Measurements from ENCODE around the gene ZNF561.
"Not testable (repeated sequence)": the region's sequence is repeated elsewhere in the genome, so short reads cannot be mapped to it uniquely, and the experiment has no call there.

Gene ZNF561

DNA sequence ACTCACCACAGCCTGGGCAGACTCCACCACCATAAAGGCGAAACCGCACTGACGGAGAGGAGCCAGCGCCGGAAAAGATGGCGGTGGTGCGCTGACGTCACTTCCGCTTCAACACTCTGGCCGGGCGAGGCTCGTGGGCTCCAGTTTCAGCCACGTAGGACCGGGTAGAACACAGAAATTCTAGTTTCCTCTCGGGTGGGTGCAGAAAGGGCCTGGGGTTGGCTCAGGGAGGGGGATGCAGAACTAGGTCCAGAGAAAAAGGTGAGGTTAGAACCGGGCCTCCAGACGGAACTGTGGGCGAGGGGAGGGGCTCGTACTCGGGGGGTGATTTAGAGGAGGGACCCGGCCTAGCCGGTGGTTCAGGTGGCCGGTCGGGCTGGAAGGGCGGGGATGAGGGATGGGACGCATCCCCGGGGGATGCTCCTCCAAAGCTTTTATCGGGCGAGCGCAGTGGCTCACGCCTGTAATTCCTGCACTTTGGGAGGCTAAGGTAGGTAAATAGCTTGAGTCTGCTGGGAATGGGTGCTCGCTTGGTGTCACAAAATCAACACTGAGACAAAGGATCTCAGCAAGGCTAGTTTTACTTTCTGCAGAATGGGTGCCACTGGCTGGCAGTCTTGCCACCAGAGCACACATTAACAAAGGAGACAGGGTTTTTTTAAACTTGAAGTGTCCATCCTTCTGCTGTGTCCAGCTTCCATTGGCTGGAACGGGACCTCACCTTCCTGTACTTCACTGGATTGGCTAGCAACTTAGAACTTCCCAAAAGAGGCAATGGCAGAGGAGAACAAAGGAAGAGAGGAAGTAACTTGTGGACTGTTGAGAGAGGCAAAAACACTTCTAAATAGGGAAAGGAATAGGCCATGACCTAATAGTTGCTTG is at the start of gene ZNF561:
TSS of gene ZNF561 (minus strand) at position 77 of the 882 bp plus-strand sequence. CDS start 1,776 bp downstream, outside the sequence.
- peak; percentile 83 to 84 for DNase-seq (ENCODE audit: low read depth in 2 of 2, low spot score in 1 of 2)

DNA sequence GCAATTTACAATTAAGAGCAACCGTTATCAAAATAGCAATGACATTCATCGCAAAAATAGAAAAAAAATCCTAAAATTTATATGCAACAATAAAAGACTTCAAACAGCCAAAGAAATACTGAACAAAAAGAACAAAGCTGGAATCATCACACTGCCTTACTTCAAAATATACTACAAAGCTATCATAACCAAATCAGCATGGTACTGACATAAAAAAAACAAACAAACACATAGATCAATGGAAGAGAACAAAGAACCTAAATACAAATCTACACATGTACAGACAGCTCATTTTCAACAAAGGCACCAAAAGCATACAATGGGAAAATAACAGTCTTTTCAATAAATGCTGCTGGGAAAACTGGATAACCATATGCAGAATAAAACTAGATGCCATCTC is 47.5 kb upstream of the ZNF561 start:
- DNase-seq (ENCODE audit: low read depth in 2 of 2, low spot score in 1 of 2), result no peak

DNA sequence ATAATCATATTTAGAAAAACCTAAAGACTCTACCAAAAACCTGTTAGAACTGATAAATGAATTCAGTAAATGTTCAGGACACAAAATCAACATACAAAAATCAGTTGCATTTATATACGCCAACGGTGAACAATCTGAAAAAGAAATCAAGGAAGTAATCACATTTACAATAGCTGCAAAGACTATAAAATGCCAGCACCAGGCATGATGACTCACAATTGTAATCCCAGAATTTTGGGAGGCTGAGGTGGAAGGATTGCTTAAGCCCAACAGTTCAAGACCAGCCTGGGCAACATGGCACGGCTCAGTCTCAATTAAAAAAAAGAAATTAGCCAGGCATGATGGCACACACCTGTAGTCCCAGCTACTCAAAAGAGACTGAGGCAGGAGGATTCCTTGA is 46.9 kb upstream of the ZNF561 start:
- no peak for DNase-seq (ENCODE audit: low read depth in 2 of 2, low spot score in 1 of 2)

DNA sequence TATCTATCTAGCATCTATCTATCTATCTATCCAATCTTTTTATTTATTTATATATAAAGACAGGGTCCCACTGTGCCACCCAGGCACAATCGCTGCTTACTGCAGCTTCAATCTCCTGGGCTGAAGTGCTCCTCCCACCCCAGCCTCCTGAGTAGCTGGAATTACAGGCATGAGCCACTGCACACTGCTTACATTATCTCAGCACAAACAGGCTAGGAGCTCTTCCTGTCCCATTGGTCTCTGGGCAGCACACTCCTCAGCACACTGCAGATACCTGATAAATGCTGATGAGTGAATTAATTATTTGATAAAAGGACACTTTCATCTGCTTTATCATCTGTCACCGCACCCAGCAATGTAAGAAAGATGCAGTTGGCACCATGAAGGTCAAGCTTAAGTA is 37.7 kb upstream of the ZNF561 start:
- no peak for DNase-seq (ENCODE audit: low read depth in 2 of 2, low spot score in 1 of 2)

DNA sequence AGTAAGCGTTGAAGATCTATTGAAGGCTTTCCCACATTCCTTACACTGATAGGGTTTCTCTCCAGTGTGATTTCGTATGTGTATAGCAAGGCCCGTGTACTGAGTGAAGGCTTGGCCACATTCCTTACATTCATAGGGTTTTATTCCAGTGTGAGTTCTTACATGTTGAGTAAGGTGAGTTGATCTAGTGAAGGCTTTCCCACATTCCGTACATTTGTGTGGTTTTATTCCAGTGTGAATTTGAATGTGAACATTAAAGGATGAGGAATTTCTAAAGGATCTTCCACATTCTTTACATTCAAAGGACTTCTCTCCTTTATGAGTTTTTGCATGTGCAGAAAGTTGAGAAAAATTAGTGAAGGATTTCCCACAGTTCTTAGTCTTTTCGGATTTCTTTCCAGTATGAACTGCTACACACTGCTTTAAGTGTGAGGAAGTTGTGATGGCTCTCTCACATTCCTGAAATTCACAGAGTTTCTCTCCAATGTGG is 32.1 kb upstream of the ZNF561 start:
- DNase-seq (ENCODE audit: low read depth in 2 of 2, low spot score in 1 of 2), result not testable (repeated sequence)

DNA sequence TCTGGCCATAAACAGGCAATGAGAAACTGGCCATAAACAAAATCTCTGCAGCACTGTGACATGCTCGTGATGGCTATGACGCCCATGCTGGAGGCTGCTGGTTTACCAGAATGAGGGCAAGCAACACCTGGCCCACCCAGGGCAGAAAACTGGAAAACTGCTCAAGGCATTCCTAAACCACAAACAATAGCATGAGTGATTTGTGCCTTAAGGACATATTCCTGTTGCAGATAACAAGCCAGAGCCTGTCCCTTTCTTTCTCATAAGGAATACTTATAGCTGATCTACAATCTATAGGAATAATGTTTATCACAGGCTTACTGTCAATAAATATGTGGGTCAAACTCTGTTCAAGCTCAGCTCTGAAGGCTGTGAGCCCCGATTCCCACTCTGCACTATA is 30.4 kb upstream of the ZNF561 start:
- DNase-seq (ENCODE audit: low read depth in 2 of 2, low spot score in 1 of 2), result not testable (repeated sequence)

DNA sequence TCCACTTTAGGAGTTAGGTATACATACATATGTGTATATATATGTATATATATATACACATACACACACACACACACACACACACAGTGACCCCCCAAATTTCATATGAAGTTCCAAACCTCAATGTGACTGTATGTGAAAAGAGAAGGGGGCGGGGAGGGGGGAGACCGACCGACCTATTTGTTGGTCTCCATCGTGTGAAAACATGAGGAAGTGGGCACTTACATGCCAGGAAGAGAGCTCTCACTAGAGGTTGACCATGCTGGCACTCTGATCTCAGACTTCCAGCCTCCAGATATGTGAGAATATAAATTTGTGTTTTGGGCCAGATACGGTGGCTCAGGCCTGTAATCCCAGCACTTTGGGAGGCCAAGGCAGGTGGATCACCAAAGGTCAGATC is 29.3 kb upstream of the ZNF561 start:
- DNase-seq (ENCODE audit: low read depth in 2 of 2, low spot score in 1 of 2), result no peak

DNA sequence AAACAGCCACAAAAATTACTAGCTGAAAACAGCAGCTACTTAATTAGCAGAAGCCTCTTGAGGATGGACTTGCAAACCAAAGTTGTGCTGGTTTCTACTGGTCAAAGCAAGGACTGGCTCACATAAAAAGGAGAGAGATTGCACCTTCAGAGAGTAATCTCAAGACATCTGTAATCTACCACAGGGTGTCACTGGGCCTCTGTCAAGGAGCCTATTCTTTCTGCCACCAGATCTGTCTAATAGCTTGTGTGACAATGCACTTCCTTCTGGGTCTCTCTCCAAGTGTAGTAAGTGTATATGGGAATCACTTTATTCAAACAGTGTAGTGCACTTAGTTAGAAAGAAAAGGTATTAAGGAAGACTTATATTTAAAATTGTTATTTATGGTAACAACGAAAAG is 24.4 kb upstream of the ZNF561 start:
- DNase-seq (ENCODE audit: low read depth in 2 of 2, low spot score in 1 of 2), result no peak

DNA sequence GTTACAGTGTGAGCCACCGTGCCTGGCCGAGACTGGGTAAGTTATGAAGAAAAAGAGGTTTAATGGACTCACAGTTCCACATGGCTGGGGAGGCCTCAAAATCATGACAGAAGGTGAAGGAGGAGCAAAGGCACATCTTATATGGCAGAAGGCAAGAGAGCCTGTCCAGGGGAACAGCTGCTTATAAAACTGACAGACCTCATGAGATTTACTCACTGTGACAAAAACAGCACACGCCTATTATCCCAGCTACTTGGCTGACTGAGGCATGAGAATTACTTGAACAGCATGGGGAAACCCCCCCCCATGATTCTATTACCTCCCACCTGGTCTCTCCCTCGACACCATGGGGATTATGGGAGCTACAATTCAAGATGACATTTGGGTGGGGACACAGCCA is 23.4 kb upstream of the ZNF561 start:
- DNase-seq (ENCODE audit: low read depth in 2 of 2, low spot score in 1 of 2), result no peak

DNA sequence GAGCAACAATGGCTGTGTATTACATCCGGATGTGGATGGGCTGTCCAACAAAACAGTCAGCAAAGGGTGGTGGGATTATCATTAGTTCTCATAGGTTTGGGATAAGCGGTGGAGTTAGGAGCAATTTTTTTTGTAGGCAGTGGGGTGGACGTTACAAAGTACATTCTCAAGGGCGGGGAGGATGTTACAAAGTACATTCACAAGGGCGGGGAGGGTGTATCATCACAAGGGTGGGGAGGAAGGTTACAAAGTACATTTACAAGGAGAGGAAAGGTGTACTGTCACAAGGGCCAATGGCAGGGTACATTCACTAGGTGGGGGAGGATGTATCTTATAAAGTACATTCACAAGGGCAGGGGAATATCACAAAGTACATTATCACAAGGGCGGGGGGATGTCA is 20.8 kb upstream of the ZNF561 start:
- DNase-seq (ENCODE audit: low read depth in 2 of 2, low spot score in 1 of 2), result no peak

DNA sequence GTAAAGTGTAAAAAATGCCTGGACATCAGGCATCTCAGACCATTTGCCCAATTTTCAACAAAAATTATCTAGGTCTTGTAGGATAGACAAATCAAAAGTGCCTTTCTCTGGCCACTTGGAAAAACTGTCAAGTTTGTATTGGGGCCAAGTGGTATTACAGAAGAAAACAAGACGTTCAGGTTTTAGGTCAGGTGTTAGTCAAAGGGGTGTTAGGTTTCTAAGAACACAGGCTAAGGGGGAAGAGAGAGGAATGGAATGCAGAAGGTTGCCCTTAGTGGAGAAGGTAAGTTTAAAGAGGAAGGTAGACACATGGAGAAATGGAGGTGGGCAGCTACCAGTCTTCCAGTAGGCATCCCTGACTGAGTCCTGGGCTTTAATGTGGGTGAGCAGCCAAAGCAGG is 19.9 kb upstream of the ZNF561 start:
- DNase-seq (ENCODE audit: low read depth in 2 of 2, low spot score in 1 of 2), result no peak

DNA sequence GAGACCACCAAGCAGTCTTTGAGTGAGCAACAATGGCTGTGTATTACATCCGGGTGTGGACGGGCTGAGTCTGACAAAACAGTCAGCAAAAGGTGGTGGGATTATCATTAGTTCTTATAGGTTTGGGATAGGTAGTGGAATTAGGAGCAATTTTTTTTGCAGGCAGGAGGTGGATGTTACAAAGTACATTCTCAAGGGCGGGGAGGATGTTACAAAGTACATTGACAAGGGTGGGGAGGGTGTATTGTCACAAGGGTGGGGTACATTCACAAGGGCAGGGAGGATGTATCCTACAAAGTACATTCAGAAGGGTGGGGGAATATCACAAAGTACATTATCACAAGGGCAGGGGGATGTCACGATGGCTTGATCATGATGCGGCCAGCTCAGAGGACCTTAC is 15.0 kb upstream of the ZNF561 start:
- DNase-seq (ENCODE audit: low read depth in 2 of 2, low spot score in 1 of 2), result no peak

DNA sequence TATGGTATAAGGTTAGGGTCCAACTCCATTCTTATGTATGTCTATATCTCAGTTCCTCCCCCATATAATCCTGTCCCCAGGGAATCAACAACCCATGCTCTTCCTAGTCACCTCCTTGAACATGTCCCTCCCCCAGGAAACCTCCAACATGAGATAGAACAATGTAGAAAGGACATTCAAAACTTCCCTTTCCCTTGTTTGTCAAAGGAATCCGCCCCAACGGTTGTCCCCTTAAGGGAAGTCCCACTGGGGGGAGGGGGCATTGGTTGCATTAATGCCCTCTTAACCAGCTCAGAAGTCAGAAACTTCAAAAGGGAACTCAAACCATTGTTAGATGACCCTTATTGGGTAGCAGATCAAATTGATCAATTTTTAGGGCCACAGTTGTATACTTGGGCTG is 6.8 kb upstream of the ZNF561 start:
- no peak for DNase-seq (ENCODE audit: low read depth in 2 of 2, low spot score in 1 of 2)

DNA sequence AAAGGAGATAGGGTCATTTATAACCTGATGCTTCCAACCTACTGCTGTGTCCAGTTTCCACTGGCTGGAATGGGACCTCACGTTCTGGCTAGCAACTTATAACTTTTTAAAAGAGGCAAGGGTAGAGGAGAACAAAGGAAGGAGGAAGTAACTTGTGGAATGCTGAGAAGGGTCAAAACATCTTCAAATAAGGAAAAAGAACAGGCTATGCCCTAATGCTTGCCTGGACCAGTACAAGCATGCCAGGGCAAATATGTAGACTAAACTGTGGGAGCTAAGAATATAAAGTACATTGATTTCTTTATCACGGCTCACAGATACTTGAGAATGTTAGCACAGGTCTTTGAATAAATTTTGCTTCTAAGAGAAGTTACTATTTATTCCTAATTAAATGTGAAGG is 1.5 kb upstream of the ZNF561 start:
- DNase-seq (ENCODE audit: low read depth in 2 of 2, low spot score in 1 of 2), result no peak

DNA sequence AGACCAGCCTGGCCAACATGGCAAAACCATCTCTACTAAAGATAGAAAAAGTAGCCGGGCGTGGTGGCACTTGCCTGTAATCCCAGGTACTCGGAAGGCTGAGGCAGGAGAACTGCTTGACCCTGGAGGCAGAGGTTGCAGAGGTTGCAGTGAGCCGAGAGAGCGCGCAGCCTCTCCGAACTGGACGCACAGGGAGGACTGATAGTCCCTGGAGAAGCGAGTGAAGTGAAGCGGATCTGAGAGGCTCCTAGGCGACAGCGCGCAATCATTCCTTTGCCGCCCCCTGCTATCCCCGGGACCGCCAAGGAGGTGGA is 233 bp downstream of the ZNF561 start:
- no peak for DNase-seq (ENCODE audit: low read depth in 2 of 2, low spot score in 1 of 2)

DNA sequence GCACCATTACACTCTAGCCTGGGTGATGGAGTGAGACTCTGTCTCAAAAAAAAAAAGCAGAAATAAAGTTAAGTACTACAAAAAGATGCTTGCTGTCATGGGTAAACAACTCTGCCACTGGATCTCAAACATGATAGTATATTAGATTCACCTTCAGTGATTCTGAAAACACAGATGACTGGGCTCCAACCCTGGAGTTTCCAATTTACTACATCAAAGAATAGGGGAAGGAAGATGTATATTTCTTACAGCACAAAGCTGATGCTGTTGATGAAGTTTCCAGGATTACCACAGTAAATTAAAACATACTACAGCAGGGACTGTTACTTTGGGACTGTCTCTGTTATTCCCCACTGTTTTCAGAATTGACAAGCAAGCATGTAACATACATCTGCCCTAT is 5.2 kb downstream of the ZNF561 start:
- no peak for DNase-seq (ENCODE audit: low read depth in 2 of 2, low spot score in 1 of 2)

DNA sequence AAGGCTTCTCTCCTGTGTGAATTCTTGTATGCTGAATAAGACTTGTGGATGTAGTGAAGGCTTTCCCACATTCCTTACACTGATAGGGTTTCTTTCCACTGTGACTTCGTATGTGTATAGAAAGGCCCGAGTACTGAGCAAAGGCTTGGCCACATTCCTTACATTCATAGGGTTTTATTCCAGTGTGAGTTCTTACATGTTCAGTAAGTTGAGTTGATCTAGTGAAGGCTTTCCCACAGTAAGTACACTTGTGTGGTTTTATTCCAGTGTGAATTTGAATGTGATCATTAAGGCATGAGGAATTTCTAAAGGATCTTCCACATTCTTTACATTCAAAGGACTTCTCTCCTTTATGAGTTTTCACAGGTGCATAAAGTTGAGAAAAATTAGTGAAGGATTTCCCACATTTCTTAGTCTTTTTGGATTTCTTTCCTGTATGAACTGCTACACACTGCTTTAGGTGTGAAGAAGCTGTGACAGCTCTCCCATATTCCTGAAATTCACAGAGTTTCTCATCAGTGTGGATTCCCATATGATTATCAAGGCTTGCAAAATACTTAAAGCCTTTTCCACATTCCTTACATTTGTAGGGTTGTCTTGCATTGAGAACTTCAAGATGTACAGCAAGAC is 10.4 kb downstream of the ZNF561 start:
- no peak for DNase-seq (ENCODE audit: low read depth in 2 of 2, low spot score in 1 of 2)

DNA sequence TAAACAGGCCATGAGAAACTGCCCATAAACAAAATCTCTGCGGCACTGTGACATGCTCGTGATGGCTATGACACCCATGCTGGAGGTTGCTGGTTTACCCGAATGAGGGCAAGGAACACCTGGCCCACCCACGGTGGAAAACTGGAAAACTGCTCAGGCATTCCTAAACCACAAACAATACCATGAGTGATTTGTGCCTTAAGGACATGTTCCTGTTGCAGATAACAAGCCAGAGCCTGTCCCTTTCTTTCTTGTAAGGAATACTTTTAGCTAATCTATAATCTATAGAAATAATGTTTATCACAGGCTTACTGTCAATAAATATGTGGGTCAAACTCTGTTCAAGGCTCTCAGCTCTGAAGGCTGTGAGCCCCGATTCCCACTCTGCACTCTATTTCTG is 12.1 kb downstream of the ZNF561 start:
- no peak for DNase-seq (ENCODE audit: low read depth in 2 of 2, low spot score in 1 of 2)

DNA sequence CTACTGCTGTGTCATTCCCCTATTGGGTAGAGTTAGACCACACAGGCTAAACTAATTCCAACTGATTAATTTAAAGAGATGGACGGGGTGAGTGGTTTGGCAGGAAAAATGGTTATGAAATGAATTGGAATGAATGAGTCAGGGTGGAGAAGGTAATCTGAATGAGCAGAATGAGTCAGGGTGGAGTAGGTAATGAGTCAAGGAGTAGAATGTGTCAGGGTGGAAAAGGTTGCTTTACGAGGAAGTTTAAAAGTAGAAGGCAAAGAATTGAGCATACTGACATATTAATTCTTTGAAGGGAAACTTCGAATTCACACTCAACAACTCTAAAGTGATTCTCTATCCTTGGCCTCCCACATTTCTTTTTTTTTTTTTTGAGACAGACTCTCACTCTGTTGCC is 24.0 kb downstream of the ZNF561 start:
- no peak for DNase-seq (ENCODE audit: low read depth in 2 of 2, low spot score in 1 of 2)

DNA sequence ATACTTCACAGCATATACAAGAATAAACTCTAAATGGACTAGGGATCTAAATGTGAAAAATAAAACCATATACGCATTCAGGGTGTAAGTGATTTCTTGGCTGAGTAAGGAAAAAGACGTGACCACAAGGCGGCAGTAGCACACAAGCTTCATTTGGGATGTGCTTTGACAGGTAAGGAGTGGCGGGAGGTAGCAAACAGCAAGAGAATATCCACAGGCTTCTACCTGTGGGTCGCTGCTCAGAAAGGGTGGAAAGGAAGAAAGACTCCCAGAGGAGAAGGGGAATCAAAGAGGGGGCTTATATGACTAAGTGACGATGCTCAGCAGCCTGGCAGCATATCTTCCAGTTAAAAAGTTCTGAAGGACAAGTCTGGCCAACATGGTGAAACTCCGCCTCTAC is 34.3 kb downstream of the ZNF561 start:
- peak; percentile 40 to 58 for DNase-seq (ENCODE audit: low read depth in 2 of 2, low spot score in 1 of 2)

DNA sequence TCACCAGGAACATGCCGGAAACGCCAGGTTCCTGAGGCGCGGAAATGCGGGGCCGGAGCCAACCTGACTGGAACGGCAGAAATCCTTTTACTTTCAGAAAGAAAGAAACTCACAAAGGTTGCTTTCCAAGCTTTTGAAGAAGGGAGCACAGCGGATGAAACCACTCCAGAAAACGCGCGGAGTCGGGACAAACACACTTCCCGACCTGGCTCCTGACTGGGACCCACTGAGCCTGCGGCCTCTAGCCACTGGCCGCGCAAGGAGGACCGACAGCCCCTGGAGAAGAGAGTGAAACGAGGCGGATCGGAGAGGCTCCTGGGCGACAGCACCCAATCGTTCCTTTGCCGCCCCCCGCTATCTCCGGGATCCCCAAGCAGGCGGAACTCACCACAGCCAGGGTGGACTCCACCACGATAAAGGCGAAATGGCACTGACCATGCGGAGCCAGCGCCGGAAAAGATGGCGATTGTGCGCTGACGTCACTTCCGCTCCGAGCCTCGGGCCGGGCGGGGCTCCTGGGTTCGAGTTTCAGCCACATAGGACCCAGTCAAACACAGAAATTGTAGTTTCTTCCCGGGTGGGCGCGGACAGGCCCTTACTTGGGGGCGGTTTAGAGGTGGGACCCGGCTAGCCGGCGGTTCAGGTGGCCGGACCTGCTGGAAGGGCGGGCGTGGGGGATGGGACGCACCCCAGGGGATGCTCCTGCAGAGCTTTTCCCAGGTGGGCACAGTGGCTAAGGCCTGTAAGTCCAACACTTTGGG is 36.8 kb downstream of the ZNF561 start, which contains the start of gene ZNF121:
TSS of gene ZNF121 (minus strand) at position 432 of the 761 bp plus-strand sequence. CDS start 16,407 bp downstream, outside the sequence.
- DNase-seq (ENCODE audit: low read depth in 2 of 2, low spot score in 1 of 2), result peak; percentile 49 to 67
